WTC11 (cell line): Measurements from ENCODE around the gene MAML3. TPM values are rescaled to one million over a fixed set of nuclear protein-coding genes. Genes with fewer than 3 reads are reported as not detected.

Experiments
- ATAC-seq: fragments of 200-7000 bp; cut with Tn5 transposase; 2 replicates; pipeline ENCODE4 v1.10.0; 2021; ENCODE audit warnings: mild to moderate bottlenecking, moderate library complexity
- CTCF ChIA-PET: fragments of 300-600 bp; sonication (Branson Sonifier 250); formaldehyde crosslinking; loops from one replicate; lab custom pipeline; 2021; ENCODE audit warnings: antibody characterized with exemption; lab: Charles Lee
- POLR2A ChIA-PET: fragments of 350-600 bp; sonication (Branson Sonifier 250); formaldehyde crosslinking; loops from one replicate; lab custom pipeline; 2021; ENCODE audit warnings: antibody characterized with exemption; lab: Charles Lee
- DNase-seq: peaks from one replicate; pipeline ENCODE4 v3.0.0; 2021; ENCODE audit warnings: low spot score
- H3K27ac Mint-ChIP-seq: 2 replicates; pipeline ENCODE4 v1.8.0; 2021; ENCODE audit warnings: mixed read lengths
- H3K27me3 Mint-ChIP-seq: 2 replicates; pipeline ENCODE4 v1.8.0; 2021; ENCODE audit warnings: low read depth, mild to moderate bottlenecking, moderate library complexity, mixed read lengths
- H3K36me3 Mint-ChIP-seq: 2 replicates; pipeline ENCODE4 v1.8.0; 2021; ENCODE audit warnings: mixed read lengths
- H3K4me1 Mint-ChIP-seq: 2 replicates; pipeline ENCODE4 v1.8.0; 2022; ENCODE audit warnings: mixed read lengths
- H3K4me3 Mint-ChIP-seq: 2 replicates; pipeline ENCODE4 v1.8.0; 2021; ENCODE audit warnings: mild to moderate bottlenecking, moderate library complexity, mixed read lengths
- H3K9me3 Mint-ChIP-seq: 2 replicates; pipeline ENCODE4 v1.8.0; 2021; ENCODE audit warnings: mixed read lengths
- AFF4 ChIP-seq: sonication (generic); formaldehyde crosslinking; IDR thresholded peaks from 2 replicates; pipeline ENCODE4 v1.8.1; 2023; ENCODE audit warnings: mild to moderate bottlenecking, missing genetic modification reagents, borderline replicate concordance
- AR ChIP-seq: fragments of 250-450 bp; sonication (Bioruptor Pico); IDR thresholded peaks from 2 replicates; pipeline ENCODE4 v1.9.0; 2021; ENCODE audit warnings: mild to moderate bottlenecking
- IRF1 ChIP-seq: sonication (generic); formaldehyde crosslinking; IDR thresholded peaks from 2 replicates; pipeline ENCODE4 v1.8.0; 2023; ENCODE audit warnings: missing genetic modification reagents
- NFYB ChIP-seq: sonication (generic); formaldehyde crosslinking; conservative IDR thresholded peaks from 2 replicates; pipeline ENCODE4 v1.8.0; 2022; ENCODE audit warnings: low read depth, missing genetic modification reagents
- NR2C2 ChIP-seq: sonication (generic); formaldehyde crosslinking; IDR thresholded peaks from 2 replicates; pipeline ENCODE4 v1.8.0; 2022; ENCODE audit warnings: mild to moderate bottlenecking, missing genetic modification reagents
- SMAD4 ChIP-seq: sonication (generic); formaldehyde crosslinking; IDR thresholded peaks from 2 replicates; pipeline ENCODE4 v1.8.0; 2022; ENCODE audit warnings: mild to moderate bottlenecking, missing genetic modification reagents
- SOX15 ChIP-seq: fragments of 250-450 bp; sonication (Bioruptor Pico); IDR thresholded peaks from 2 replicates; pipeline ENCODE4 v1.9.0; 2021; ENCODE audit warnings: mild to moderate bottlenecking
- STAT6 ChIP-seq: sonication (generic); formaldehyde crosslinking; conservative IDR thresholded peaks from 2 replicates; pipeline ENCODE4 v1.8.1; 2023; ENCODE audit warnings: mild to moderate bottlenecking, low read depth, missing genetic modification reagents, moderate library complexity
- ZNF138 ChIP-seq: sonication (generic); formaldehyde crosslinking; conservative IDR thresholded peaks from 2 replicates; pipeline ENCODE4 v1.8.1; 2022; ENCODE audit warnings: mild to moderate bottlenecking, moderate library complexity, missing genetic modification reagents
- ZNF396 ChIP-seq: fragments of 250-450 bp; sonication (Bioruptor Pico); IDR thresholded peaks from 2 replicates; pipeline ENCODE4 v1.8.0; 2021; ENCODE audit warnings: mild to moderate bottlenecking, moderate library complexity, borderline replicate concordance
- ZNF423 ChIP-seq: fragments of 250-450 bp; sonication (Bioruptor Pico); IDR thresholded peaks from 2 replicates; pipeline ENCODE4 v2.1.2; 2022; ENCODE audit warnings: mild to moderate bottlenecking, moderate library complexity
- total RNA-seq: library from RNA; stranded (reverse); gene quantifications from 3 replicates; pipeline ENCODE4 v1.2.3, GENCODE V29; 2021
- TF ChIP-seq, protein P1 (sequence below): sonication (generic); formaldehyde crosslinking; IDR thresholded peaks from 2 replicates; pipeline ENCODE4 v1.8.0; 2022; ENCODE audit warnings: mild to moderate bottlenecking, missing genetic modification reagents

Gene MAML3
- total RNA-seq, 1 experiment from 2014 or later: 7.4 TPM

- H3K27ac Mint-ChIP-seq: no peak overlapping the region
- H3K36me3 Mint-ChIP-seq: no peaks in the 10 kb centered on the region
- H3K4me1 Mint-ChIP-seq: peaks cover 26% of the 10 kb centered on the region
- ATAC-seq (peak; percentile 61), DNase-seq (no peak)
- H3K27me3 Mint-ChIP-seq: no peaks in the 10 kb centered on the region
- ChIA-PET POLR2A (interaction anchor here (1.3 kb wide), 1 partner anchor 9 kb away, joined by 4 read pairs; no protein-coding TSS in a partner anchor), CTCF (interaction anchor here (0.6 to 1.7 kb wide), 8 partner anchors 12 to 253 kb away, joined by 3 to 8 read pairs (median 4); no protein-coding TSS in a partner anchor)
- no peak overlapping the region for H3K4me3 Mint-ChIP-seq
- no peaks in the 10 kb centered on the region for H3K9me3 Mint-ChIP-seq
- TF ChIP-seq NR2C2 (CRISPR knock-in tag): no peak
- TF ChIP-seq AFF4: no peak
- TF ChIP-seq STAT6 (CRISPR knock-in tag): no peak
- TF ChIP-seq SOX15 (CRISPR knock-in tag): no peak
- TF ChIP-seq ZNF396: no peak
- no peak for TF ChIP-seq ZNF423 (CRISPR knock-in tag)
- no peak for TF ChIP-seq ZNF138 (CRISPR knock-in tag)
- TF ChIP-seq SMAD4 (CRISPR knock-in tag): no peak
- no peak for TF ChIP-seq NFYB (CRISPR knock-in tag)
Observed at GRCh38 chr4:139749835-139750498, 404.0 kb downstream of the MAML3 start.

DNA sequence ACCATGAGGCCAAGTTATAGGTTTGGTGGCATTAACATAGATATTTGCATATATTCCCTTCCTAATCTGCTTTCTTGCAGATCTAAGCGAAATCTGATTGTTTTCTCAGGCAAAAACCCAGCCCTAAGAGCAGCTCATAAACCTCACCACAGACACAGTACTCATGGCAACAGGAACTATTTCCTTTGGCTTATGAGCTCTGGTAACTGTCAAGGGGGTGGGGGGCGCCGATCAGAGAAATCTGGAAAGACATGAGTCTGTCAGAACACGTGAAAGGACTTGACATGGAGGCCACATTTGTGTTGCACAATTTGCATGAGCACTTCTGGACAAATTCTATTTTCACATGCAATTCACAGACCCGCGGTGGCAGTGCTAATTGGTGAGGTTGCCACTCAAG is 404.6 kb downstream of the MAML3 start:
- CTCF ChIA-PET: interaction anchor here (0.6 to 1.7 kb wide), 6 partner anchors 13 to 254 kb away, joined by 3 to 8 read pairs (median 4); no protein-coding TSS in a partner anchor
- H3K9me3 Mint-ChIP-seq: no peaks in the 10 kb centered on the region

More for the DNA sequence above, 404.6 kb downstream of the MAML3 start:
- Mint-ChIP-seq H3K27me3 (no peaks in the 10 kb centered on the region), H3K4me3 (no peak overlapping the region), H3K27ac (no peak overlapping the region), H3K36me3 (no peaks in the 10 kb centered on the region)
- DNase-seq: no peak
- TF ChIP-seq, protein P1, sequence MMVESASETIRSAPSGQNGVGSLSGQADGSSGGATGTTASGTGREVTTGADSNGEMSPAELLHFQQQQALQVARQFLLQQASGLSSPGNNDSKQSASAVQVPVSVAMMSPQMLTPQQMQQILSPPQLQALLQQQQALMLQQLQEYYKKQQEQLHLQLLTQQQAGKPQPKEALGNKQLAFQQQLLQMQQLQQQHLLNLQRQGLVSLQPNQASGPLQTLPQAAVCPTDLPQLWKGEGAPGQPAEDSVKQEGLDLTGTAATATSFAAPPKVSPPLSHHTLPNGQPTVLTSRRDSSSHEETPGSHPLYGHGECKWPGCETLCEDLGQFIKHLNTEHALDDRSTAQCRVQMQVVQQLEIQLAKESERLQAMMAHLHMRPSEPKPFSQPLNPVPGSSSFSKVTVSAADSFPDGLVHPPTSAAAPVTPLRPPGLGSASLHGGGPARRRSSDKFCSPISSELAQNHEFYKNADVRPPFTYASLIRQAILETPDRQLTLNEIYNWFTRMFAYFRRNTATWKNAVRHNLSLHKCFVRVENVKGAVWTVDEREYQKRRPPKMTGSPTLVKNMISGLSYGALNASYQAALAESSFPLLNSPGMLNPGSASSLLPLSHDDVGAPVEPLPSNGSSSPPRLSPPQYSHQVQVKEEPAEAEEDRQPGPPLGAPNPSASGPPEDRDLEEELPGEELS (CRISPR knock-in tag): no peak
- TF ChIP-seq IRF1 (CRISPR knock-in tag) (no peak), AR (no peak), NR2C2 (CRISPR knock-in tag) (no peak), SOX15 (CRISPR knock-in tag) (no peak)
- TF ChIP-seq, all 79 proteins: peak for 0
- peaks cover 26% of the 10 kb centered on the region for H3K4me1 Mint-ChIP-seq
- ATAC-seq: no peak
- POLR2A ChIA-PET: interaction anchor here (0.7 to 1.3 kb wide), 2 partner anchors 9 to 456 kb away, joined by 3 to 4 read pairs; no protein-coding TSS in a partner anchor
